Activated CD4-positive, alpha-beta T cell treated with anti-CD3 and anti-CD28 coated beads, Interleukin-2, amount 50 U/mL, for 24 hours (primary cell): ENCODE data around the gene PDE6G.
A peak's percentile ranks its signal among the peaks of the same experiment; 100 is the strongest.
"Not testable (repeated sequence)": the region's sequence is repeated elsewhere in the genome, so short reads cannot be mapped to it uniquely, and the experiment has no call there.

Experiments used
- DNase-seq, 2 donors: peaks; one replicate each; pipeline ENCODE4 v3.0.0-alpha.2; 2020; ENCODE audit warnings: low read depth in 1 of 2, low spot score in 1 of 2

The PDE6G gene

GRCh38 chr17:81635973-81636504, 20.3 kb downstream of the PDE6G start:
- DNase-seq = no peak

DNA sequence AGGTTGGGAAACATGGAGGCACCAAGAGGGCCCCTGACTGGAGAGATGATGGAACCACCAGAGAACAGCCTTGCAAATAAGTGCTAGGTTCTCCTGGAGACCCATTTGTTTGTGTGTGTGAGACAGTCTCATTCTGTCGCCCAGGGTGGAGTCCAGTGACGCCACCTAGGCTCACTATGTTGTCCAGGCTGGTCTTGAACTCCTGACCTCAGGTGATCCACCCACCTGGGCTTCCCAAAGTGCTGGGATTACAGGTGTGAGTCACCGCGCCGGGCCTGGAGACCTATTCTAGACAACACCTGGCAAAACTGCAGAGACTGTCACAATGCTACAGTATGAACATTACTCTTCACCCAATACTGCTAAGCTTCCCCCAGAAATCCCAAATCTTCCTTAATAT, 20.9 kb downstream of the PDE6G start:
- DNase-seq = no peak

DNA sequence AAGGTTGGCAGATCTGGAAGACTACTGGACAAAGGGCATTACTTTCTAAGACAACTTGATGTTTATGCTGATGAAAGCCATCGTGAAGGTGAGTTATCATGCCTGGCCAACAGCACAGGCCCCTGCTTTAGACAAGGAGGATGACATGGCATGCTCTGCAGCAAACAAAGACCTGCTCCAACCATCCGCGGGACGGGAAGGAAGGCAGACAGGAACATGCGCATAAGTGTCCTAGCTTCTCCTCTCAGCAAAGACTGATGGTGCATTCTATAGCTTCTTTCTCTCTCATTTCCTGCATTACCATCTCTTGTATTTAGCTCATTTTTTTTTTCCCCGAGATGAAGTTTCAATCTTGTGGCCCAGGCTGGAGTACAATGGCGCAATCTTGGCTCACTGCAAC, 24.9 kb downstream of the PDE6G start:
- DNase-seq = no peak

- DNase-seq = no peak
These were observed 26.1 kb downstream of the PDE6G start for GRCh38 chr17:81630274-81630673.

GRCh38 chr17:81621494-81622130, 34.7 kb downstream of the PDE6G start:
- DNase-seq = no peak

DNA sequence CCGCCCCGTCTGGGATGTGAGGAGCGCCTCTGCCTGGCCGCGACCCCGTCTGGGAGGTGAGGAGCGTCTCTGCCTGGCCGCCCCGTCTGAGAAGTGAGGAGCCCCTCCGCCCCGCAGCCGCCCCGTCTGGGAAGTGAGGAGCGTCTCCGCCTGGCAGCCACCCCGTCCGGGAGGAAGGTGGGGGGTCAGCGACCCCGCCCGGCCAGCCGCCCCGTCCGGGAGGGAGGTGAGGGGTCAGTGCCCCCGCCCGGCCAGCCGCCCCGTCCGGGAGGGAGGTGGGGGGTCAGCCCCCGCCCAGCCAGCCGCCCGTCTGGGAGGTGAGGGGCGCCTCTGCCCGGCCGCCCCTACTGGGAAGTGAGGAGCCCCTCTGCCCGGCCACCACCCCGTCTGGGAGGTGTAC, 38.0 kb downstream of the PDE6G start:
- DNase-seq = not testable (repeated sequence)

GRCh38 chr17:81616877-81617276, 39.5 kb downstream of the PDE6G start:
- no peak for DNase-seq

DNA sequence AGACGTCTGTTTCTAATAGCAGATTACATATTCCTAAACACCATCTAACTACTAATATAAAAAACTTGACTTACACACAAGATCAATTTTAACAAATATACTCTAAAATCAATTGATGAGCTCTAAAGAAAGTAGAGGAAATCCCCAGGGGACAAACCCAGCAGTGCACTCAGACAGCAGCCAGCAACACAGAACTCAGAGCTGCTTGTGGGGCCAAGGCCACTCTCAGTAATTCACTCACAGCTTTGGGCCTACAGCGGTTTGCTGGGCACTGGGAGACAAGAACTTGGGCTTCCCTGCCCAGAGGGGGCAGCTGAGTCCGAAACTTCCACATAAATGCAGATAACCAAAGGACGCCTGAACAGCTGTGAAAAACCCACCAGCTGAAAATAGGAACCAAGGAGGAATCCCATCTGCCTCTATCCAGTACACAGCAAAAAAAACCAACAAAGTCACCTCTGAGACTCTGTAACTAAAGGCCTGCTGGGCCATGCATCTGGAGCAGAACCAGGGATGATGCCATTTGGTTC, 40.9 kb downstream of the PDE6G start:
- DNase-seq = no peak

- DNase-seq = no peak
These were observed 44.0 kb downstream of the PDE6G start for GRCh38 chr17:81612172-81612970.

GRCh38 chr17:81609541-81610311, 46.6 kb downstream of the PDE6G start:
- no peak for DNase-seq

DNA sequence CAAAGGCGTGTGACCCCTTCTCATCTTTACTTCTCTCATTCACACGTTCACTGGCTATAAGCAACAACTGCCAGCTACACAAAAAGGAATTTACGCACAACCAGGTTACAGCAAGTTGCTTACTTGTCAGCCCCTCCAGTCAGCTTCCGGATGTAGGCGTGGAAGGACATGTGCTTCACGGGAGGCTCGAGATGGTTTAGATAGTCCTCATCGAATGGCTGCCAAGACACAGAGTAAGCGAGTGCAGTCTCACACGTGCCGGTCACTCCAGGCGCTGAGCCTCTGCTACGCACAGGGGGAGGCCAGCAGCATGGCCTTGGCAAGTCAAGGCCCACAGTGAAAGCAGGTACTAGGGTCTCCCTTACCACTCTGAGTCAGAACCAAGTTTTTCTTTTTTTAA, 47.7 kb downstream of the PDE6G start:
- no peak for DNase-seq

- no peak for DNase-seq
These were observed 48.3 kb downstream of the PDE6G start for GRCh38 chr17:81608082-81608481.

DNA sequence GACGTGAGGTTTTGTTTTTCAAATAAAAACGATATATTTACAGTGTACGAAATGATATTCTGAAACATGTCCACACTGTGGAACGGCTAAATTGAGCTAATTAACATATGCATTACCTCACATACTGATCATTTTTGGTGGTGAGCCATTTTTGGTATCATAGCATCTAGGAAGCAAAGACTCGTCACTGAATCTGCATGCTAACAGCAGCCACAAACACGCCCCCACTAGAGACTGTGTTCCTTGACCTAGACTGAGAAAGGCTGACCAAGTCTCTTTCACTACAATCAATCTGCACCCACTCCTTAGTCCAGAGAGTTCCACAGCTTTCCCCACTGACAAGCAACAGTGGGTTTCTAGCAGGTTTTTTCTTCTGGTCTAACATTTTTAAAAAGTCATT, 48.9 kb downstream of the PDE6G start:
- no peak for DNase-seq

GRCh38 chr17:81603846-81604610, 52.3 kb downstream of the PDE6G start:
- no peak for DNase-seq

GRCh38 chr17:81601525-81602120, 54.7 kb downstream of the PDE6G start:
- DNase-seq = peak in 1 of 2 donors; percentile 36
